A549 (cell line): Measurements from ENCODE around the gene CHM.

Experiments
- CEBPB ChIP-seq, 2 experiments: fragments of >200 bp in 1 of 2; sonication (Bioruptor Twin) in 1 of 2; formaldehyde crosslinking in 1 of 2; IDR thresholded peaks; 2 replicates each; pipeline ENCODE4 v1.6.1; 2012 to 2016
- EP300 ChIP-seq, 2 experiments: fragments of >200 bp; sonication (Bioruptor Twin); formaldehyde crosslinking; IDR thresholded peaks; 2 replicates in 1 of 2; 3 replicates in 1 of 2; pipeline ENCODE4 v1.6.1; 2016 to 2017
- ESRRA ChIP-seq: fragments of 150-350 bp; IDR thresholded peaks from 2 replicates; pipeline ENCODE4 v1.6.1; 2014; ENCODE audit warnings: mild to moderate bottlenecking, low read length, borderline replicate concordance
- JUN ChIP-seq, 2 experiments: fragments of >200 bp; sonication (Bioruptor Twin); formaldehyde crosslinking; IDR thresholded peaks; 2 replicates in 1 of 2; 3 replicates in 1 of 2; pipeline ENCODE4 v1.6.1; 2016 to 2017
- POLR2A ChIP-seq: IDR thresholded peaks from 2 replicates; pipeline ENCODE4 v1.6.1; 2012; ENCODE audit warnings: mild to moderate bottlenecking, low read length
- RNF2 ChIP-seq: fragments of 200-600 bp; sonication (generic); IDR thresholded peaks from 2 replicates; pipeline ENCODE4 v1.6.1; 2016; ENCODE audit warnings: low read depth, mild to moderate bottlenecking, antibody characterized with exemption, moderate library complexity, borderline replicate concordance
- SMC3 ChIP-seq: fragments of >200 bp; sonication (Bioruptor Twin); formaldehyde crosslinking; IDR thresholded peaks from 3 replicates; pipeline ENCODE4 v1.6.1; 2018; ENCODE audit warnings: inconsistent platforms
- ZSCAN20 ChIP-seq: fragments of 250-450 bp; sonication (Bioruptor Pico); IDR thresholded peaks from 2 replicates; pipeline ENCODE4 v1.8.0; 2022; ENCODE audit warnings: mild to moderate bottlenecking, moderate library complexity
- TF ChIP-seq, protein P1 (sequence below): fragments of >200 bp; sonication (Bioruptor Twin); formaldehyde crosslinking; IDR thresholded peaks from 3 replicates; pipeline ENCODE4 v1.5.1; 2016
- TF ChIP-seq, protein P2 (sequence below): fragments of 200-600 bp; sonication (generic); IDR thresholded peaks from 2 replicates; pipeline ENCODE4 v1.6.1; 2016; ENCODE audit warnings: antibody characterized with exemption, mild to moderate bottlenecking, moderate library complexity
- TF ChIP-seq, protein P3 (sequence below): IDR thresholded peaks from 2 replicates; pipeline ENCODE4 v1.6.1; 2012

DNA sequence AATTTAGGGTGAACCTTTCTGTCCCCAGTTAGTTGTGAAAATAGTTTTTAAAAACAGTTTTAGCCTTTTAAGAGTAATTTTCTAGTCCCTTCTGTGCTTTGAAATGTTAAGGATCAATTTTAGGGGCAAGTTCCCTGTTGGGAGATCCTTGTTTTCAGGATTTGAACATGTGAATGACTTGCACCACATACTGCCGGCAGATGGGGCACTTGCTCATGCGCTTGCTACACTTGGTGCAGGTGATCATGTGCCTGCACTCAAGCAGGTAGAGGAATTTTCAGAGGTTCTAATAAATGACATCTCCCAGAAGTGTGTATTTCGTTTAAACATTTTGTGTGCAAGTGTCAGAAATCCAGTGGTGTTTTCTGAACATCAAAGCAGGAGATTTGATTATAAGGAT lies 195.9 kb downstream of the CHM start:
- TF ChIP-seq, protein P1, sequence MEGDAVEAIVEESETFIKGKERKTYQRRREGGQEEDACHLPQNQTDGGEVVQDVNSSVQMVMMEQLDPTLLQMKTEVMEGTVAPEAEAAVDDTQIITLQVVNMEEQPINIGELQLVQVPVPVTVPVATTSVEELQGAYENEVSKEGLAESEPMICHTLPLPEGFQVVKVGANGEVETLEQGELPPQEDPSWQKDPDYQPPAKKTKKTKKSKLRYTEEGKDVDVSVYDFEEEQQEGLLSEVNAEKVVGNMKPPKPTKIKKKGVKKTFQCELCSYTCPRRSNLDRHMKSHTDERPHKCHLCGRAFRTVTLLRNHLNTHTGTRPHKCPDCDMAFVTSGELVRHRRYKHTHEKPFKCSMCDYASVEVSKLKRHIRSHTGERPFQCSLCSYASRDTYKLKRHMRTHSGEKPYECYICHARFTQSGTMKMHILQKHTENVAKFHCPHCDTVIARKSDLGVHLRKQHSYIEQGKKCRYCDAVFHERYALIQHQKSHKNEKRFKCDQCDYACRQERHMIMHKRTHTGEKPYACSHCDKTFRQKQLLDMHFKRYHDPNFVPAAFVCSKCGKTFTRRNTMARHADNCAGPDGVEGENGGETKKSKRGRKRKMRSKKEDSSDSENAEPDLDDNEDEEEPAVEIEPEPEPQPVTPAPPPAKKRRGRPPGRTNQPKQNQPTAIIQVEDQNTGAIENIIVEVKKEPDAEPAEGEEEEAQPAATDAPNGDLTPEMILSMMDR: peak; percentile 37; the same call in 2 of the 3 replicates
- TF ChIP-seq, protein P2, sequence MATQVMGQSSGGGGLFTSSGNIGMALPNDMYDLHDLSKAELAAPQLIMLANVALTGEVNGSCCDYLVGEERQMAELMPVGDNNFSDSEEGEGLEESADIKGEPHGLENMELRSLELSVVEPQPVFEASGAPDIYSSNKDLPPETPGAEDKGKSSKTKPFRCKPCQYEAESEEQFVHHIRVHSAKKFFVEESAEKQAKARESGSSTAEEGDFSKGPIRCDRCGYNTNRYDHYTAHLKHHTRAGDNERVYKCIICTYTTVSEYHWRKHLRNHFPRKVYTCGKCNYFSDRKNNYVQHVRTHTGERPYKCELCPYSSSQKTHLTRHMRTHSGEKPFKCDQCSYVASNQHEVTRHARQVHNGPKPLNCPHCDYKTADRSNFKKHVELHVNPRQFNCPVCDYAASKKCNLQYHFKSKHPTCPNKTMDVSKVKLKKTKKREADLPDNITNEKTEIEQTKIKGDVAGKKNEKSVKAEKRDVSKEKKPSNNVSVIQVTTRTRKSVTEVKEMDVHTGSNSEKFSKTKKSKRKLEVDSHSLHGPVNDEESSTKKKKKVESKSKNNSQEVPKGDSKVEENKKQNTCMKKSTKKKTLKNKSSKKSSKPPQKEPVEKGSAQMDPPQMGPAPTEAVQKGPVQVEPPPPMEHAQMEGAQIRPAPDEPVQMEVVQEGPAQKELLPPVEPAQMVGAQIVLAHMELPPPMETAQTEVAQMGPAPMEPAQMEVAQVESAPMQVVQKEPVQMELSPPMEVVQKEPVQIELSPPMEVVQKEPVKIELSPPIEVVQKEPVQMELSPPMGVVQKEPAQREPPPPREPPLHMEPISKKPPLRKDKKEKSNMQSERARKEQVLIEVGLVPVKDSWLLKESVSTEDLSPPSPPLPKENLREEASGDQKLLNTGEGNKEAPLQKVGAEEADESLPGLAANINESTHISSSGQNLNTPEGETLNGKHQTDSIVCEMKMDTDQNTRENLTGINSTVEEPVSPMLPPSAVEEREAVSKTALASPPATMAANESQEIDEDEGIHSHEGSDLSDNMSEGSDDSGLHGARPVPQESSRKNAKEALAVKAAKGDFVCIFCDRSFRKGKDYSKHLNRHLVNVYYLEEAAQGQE: no peak
- TF ChIP-seq EP300 (IDR thresholded peaks at IDR 0.05) (no peak), POLR2A (no peak), RNF2 (no peak), CEBPB (IDR thresholded peaks at IDR 0.05) (no peak), JUN (IDR thresholded peaks at IDR 0.05) (no peak), SMC3 (peak; percentile 44; the same call in 2 of the 3 replicates), ZSCAN20 (CRISPR knock-in tag) (no peak), ESRRA (no peak)
- TF ChIP-seq, protein P3, sequence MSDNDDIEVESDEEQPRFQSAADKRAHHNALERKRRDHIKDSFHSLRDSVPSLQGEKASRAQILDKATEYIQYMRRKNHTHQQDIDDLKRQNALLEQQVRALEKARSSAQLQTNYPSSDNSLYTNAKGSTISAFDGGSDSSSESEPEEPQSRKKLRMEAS: no peak
